Ascending aorta (tissue), 1 donor: ENCODE data around the gene SF3B1. TPM values are rescaled to one million over a fixed set of nuclear protein-coding genes. Genes with fewer than 3 reads are reported as not detected.

Source experiments
- total RNA-seq: library from RNA; depleted of rRNA; stranded (reverse); fragments of >200 nt; gene quantifications from one replicate; pipeline ENCODE4 v1.1.0, GENCODE V29; 2016

The SF3B1 gene
- total RNA-seq, 1 donor from 2014 or later: 88.6 TPM

Other genes with a start within 250 kb of the SF3B1 start
- 66.3 TPM for gene ANKRD44, start 124.2 kb downstream of the SF3B1 start, total RNA-seq
- 6.0 TPM for gene COQ10B, start 18.5 kb upstream of the SF3B1 start, total RNA-seq
- gene HSPD1, start 64.8 kb upstream of the SF3B1 start, total RNA-seq: 110 TPM
- gene HSPE1, start 65.4 kb upstream of the SF3B1 start, total RNA-seq: 72.7 TPM
- gene MOB4, start 81.0 kb upstream of the SF3B1 start, total RNA-seq: 29.2 TPM
- gene RFTN2, start 240.6 kb upstream of the SF3B1 start, total RNA-seq: 4.8 TPM